Stimulated activated CD4-positive, alpha-beta T cell treated with anti-CD3 and anti-CD28 coated beads, Interleukin-15, amount 100 ng/mL, for 24 hours (primary cell): Measurements from ENCODE around the gene TMED7.

ENCODE experiments used
- DNase-seq: peaks from one replicate; pipeline ENCODE4 v3.0.0-alpha.2; 2020

The TMED7 gene

GRCh38 chr5:115579216-115579615, 46.6 kb downstream of the TMED7 start:
- DNase-seq = no peak

DNA sequence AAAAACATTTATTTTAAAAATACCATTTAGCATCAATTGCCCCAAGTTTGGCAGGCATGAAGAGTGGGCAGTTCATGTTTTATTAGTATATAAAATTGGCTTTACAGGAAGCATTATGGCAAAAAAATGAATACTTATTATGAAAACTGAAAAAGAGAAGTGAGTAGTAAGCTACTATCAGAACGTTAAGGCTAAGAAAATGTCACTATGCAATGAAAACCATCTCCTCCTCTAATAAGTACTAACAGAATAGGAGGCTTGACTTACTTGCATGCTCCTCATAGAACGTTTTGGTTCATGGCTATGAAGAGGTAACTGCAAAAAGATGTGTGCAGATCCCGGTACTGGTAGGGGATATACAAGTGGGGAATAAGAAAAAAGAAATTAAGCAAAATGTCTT, 47.2 kb downstream of the TMED7 start:
- DNase-seq = no peak

DNA sequence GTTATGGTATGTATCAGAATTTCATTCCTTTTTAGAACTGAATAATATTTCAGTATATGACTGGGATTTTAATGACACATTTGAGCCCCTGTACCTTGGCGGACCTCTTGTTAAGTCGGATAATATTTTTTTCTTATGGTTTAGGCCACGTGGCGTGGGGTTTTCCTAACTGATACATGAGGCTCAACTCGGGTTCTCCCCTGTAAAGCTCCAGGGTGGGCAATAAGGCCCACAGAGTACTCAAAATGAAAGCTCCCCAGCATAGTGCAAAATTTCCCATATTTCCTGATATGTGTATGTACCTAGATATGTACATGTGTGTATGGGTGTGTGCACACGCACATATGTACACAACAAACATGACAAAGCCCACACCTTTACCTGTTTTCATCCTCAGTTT, 48.1 kb downstream of the TMED7 start:
- DNase-seq = no peak

DNA sequence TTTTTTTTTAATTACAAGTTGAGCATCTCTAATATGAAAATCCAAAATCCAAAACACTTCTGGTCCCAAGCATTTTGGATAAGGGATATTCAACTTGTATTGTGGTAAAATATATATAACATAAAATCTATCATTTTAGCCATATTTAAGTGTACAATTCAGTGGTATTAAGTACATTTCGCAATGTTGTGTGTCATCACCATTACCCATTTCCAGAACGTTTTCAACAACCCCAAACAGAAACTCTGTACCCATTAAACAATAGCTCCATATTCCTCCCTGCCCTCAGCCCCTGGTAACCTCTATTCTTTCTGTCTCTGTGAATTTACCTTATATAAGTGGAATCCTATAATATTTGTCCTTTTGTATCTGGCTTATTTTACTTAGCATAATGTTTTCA, 48.5 kb downstream of the TMED7 start:
- no peak for DNase-seq

- DNase-seq = no peak
Measured at GRCh38 chr5:115575167-115576070, 50.4 kb downstream of the TMED7 start.

DNA sequence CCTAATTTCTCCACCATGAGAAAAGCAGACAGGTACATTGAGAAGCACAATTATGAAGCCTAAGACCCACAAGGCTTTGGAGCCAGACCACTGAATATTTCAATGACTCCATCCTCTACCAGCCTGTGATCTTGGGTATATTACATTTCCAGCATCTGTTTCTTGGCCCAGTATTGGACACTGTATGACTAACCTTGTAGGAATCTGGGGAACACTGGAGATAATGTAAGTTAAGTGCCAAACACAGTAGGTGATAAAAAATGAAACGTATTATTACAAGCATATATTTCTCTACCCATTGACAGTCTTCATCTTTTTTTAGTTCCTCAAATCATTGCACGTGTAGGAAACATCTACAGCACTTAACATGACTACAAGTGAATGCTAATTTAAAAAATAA, 52.7 kb downstream of the TMED7 start:
- no peak for DNase-seq

DNA sequence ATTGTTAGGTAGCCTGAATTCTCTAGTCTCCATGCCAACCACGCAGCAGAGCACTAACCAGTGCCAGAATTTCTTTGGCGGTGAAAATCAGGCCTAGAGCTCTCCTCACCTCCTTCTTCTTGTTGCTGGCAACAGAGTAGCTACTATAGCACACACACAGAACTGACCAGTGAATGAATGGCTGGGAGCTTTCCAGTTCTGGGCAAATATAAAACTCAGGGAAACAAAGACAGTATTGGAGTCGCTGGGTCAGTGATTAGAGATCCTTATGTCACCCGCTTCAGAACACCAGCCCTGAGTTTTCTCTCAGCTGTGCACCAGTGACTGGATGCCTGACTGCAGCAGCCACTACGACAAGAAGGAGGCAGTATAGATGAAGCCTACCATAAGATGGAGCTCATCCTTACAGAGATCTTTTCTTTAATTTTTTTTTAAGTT, 54.4 kb downstream of the TMED7 start:
- no peak for DNase-seq

DNA sequence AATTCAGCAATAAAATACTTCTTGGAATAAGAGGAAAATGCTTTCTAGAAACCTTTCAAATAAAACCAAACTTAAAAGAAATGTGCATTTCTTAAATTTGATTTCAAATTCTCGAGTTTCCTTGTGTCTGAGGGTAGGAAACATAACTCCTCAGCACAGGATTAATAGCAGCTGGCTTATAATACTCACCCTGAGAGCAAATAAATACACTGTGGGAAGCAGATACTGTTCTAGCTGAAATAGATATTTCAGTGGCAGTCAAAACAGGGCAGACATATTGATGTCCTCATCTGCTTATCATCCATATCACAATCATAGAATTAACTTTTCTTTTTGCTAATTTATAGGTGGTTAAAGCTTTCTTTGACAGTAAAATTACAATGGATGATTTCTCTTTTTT, 57.2 kb downstream of the TMED7 start:
- DNase-seq = no peak

DNA sequence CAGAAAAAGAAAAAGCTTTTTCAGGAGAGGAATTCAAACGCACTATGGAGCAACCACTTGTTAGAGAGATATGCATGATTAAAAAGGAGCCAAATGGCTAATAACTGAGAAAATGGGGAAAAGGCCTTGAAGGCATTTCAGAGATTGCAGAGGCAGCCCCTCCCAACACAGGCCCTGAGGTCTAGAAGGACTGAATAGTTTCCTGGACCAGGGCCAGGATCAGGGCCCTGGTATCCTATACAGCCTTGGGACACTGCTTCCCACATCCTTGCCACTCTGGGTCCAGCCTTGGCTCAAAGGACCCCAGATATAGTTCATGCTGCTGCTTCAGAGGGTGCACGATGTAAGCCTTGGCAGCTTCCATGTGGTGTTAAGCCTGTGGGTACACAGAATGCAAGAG, 60.6 kb downstream of the TMED7 start:
- DNase-seq = no peak
